GM23248 (cell line): ENCODE results near the gene NOS1. TPM values are rescaled to one million over a fixed set of nuclear protein-coding genes. Genes with fewer than 3 reads are reported as not detected.

Experiments
- DNase-seq: peaks from one replicate; pipeline ENCODE4 v3.0.0-alpha.2; 2015
- H2AFZ ChIP-seq: fragments of 200-600 bp; sonication (generic); 2 replicates; pipeline ENCODE4 v1.6.1; 2016; ENCODE audit warnings: antibody characterized with exemption
- H3F3A ChIP-seq: fragments of 200-600 bp; sonication (generic); 2 replicates; pipeline ENCODE4 v1.6.1; 2016; ENCODE audit warnings: mild to moderate bottlenecking, antibody characterized with exemption, mixed run types; ENCODE audit not compliant: insufficient read depth
- H3K27ac ChIP-seq: fragments of 200-600 bp; sonication (generic); 2 replicates; pipeline ENCODE4 v1.5.1; 2016; ENCODE audit warnings: mild to moderate bottlenecking
- H3K27me3 ChIP-seq: fragments of 200-600 bp; sonication (generic); replicated peaks from 2 replicates; pipeline ENCODE4 v1.6.1; 2016; ENCODE audit warnings: mild to moderate bottlenecking; ENCODE audit not compliant: insufficient read depth
- H3K36me3 ChIP-seq: fragments of 200-600 bp; sonication (generic); 2 replicates; pipeline ENCODE4 v1.6.1; 2016; ENCODE audit warnings: low read depth, mild to moderate bottlenecking
- H3K4me1 ChIP-seq: fragments of 200-600 bp; sonication (generic); 2 replicates; pipeline ENCODE4 v1.6.1; 2016; ENCODE audit warnings: mild to moderate bottlenecking; ENCODE audit not compliant: insufficient read depth
- H3K4me2 ChIP-seq: fragments of 200-600 bp; sonication (generic); one replicate; pipeline ENCODE4 v1.6.1; 2016; ENCODE audit warnings: mild to moderate bottlenecking; ENCODE audit not compliant: unreplicated experiment
- H3K4me3 ChIP-seq: fragments of 200-600 bp; sonication (generic); 2 replicates; pipeline ENCODE4 v1.5.1; 2016; ENCODE audit warnings: mild to moderate bottlenecking
- H3K79me2 ChIP-seq: fragments of 200-600 bp; sonication (generic); 2 replicates; pipeline ENCODE4 v1.6.1; 2016; ENCODE audit warnings: mild to moderate bottlenecking; ENCODE audit not compliant: insufficient read depth
- H3K9ac ChIP-seq: fragments of 200-600 bp; sonication (generic); 2 replicates; pipeline ENCODE4 v1.6.1; 2016; ENCODE audit warnings: mild to moderate bottlenecking
- H3K9me2 ChIP-seq: fragments of 200-600 bp; sonication (generic); 2 replicates; pipeline ENCODE4 v1.6.1; 2016; ENCODE audit warnings: mixed run types, mild to moderate bottlenecking, moderate library complexity; ENCODE audit not compliant: insufficient read depth
- H3K9me3 ChIP-seq: fragments of 200-600 bp; sonication (generic); one replicate; pipeline ENCODE4 v1.6.1; 2017; ENCODE audit warnings: low read depth
- H4K20me1 ChIP-seq: fragments of 200-600 bp; sonication (generic); 2 replicates; pipeline ENCODE4 v1.6.0; 2016; ENCODE audit not compliant: insufficient read depth
- EZH2 ChIP-seq: fragments of 200-600 bp; sonication (generic); IDR thresholded peaks from 2 replicates; pipeline ENCODE4 v1.6.1; 2018; ENCODE audit warnings: antibody characterized with exemption, mild to moderate bottlenecking; ENCODE audit not compliant: insufficient read depth, poor library complexity, severe bottlenecking
- EZH2phosphoT487 ChIP-seq: fragments of 200-600 bp; sonication (generic); IDR thresholded peaks from 2 replicates; pipeline ENCODE4 v1.6.1; 2018; ENCODE audit warnings: antibody characterized with exemption, moderate library complexity, mild to moderate bottlenecking, low read depth; ENCODE audit not compliant: insufficient read depth
- WGBS, 2 experiments: methylation state at CpG; one replicate each; pipeline ENCODE4 v1.1.6; 2015 to 2017; ENCODE audit warnings: low lambda C conversion rate in 2 of 2, low coverage in 1 of 2; ENCODE audit errors: missing lambda C conversion rate in 2 of 2; 5-methylcytosine and 5-hydroxymethylcytosine counted together
- in situ Hi-C: fragments of 300-500 bp; cut with MboI; formaldehyde crosslinking; loops from 2 replicates; pipeline ENCODE4 v1.15.0; 2020
- polyA plus RNA-seq: library from polyadenylated mRNA; unstranded; fragments of >200 nt; fragmentation: Nextera tagmentation; extraction: Ambion mirVana; gene quantifications from 2 replicates; pipeline ENCODE4 v1.2.1, GENCODE V29; 2016
- total RNA-seq: library from RNA; depleted of rRNA; stranded (reverse); fragments of >200 nt; shearing (Covaris generic); gene quantifications from 2 replicates; pipeline ENCODE4 v1.2.3, GENCODE V29; 2014; rRNA removed

NOS1 gene
- total and polyA plus RNA-seq, 2 experiments from 2014 or later: not detected

GRCh38 chr12:117161460-117162166 is 199.8 kb downstream of the NOS1 start:
- Histone ChIP-seq H3K4me1 (no peaks in the 10 kb centered on the region), H3K9ac (no peak overlapping the region), H3K9me2 (no peaks in the 10 kb centered on the region), H3K36me3 (peaks cover 32% of the 10 kb centered on the region; the same call in 1 of the 2 replicates), H3F3A (no peaks in the 10 kb centered on the region), H3K4me3 (no peak overlapping the region), H4K20me1 (no peaks in the 10 kb centered on the region), H3K4me2 (no peak overlapping the region), H3K9me3 (no peaks in the 10 kb centered on the region), H2AFZ (no peak overlapping the region), H3K27ac (no peak overlapping the region), H3K27me3 (no peaks in the 10 kb centered on the region), H3K79me2 (no peaks in the 10 kb centered on the region)
- 72 to 76% methylated on average over 9 to 10 of the region's 10 CpGs for WGBS, 2 experiments
- no peak for DNase-seq
- TF ChIP-seq EZH2phosphoT487: no peak
- TF ChIP-seq EZH2: no peak
- in situ Hi-C loops: no loop called here

DNA sequence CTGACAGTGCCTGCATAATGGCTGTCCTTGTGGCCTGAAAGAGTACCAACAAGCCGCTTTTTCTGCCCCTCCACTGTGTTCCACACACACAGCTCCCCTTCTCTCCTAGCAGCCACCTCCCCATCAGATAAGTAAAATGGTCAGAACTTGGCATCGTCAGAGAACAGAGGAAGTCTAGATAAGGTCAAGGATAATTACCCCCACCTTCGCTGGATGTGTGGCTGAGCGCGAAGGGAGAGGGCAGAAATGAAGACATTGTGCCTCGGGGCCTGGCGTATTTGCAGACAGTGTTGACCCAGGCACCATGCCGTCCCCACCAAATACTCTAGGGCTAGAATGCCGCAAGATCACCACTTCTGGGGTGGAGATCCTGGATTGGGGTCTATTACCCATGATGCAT is 201.8 kb downstream of the NOS1 start:
- Histone ChIP-seq H3K4me3 (no peak overlapping the region), H3K27me3 (no peaks in the 10 kb centered on the region), H3K27ac (no peak overlapping the region), H3K79me2 (no peaks in the 10 kb centered on the region), H3K4me1 (no peaks in the 10 kb centered on the region), H3K9me2 (no peaks in the 10 kb centered on the region), H3F3A (no peaks in the 10 kb centered on the region), H4K20me1 (no peaks in the 10 kb centered on the region), H2AFZ (no peak overlapping the region), H3K36me3 (peaks cover 32% of the 10 kb centered on the region; the same call in 1 of the 2 replicates), H3K9me3 (no peaks in the 10 kb centered on the region), H3K9ac (no peak overlapping the region), H3K4me2 (no peak overlapping the region)
- in situ Hi-C loops: no loop called here
- DNase-seq: no peak
- no peak for TF ChIP-seq EZH2phosphoT487
- no peak for TF ChIP-seq EZH2
- 93 to 97% methylated on average over 9 of the region's 9 CpGs for WGBS, 2 experiments

- H3K36me3 ChIP-seq: peaks cover 29% of the 10 kb centered on the region; the same call in 1 of the 2 replicates
- H4K20me1 ChIP-seq: no peaks in the 10 kb centered on the region
- no peak overlapping the region for H3K4me3 ChIP-seq
- WGBS, 2 experiments: 79 to 83% methylated on average over 7 of the region's 7 CpGs
- H3F3A ChIP-seq: no peaks in the 10 kb centered on the region
- DNase-seq: no peak
- H3K9me3 ChIP-seq: no peaks in the 10 kb centered on the region
- no peaks in the 10 kb centered on the region for H3K9me2 ChIP-seq
- no peak overlapping the region for H3K9ac ChIP-seq
- no peaks in the 10 kb centered on the region for H3K27me3 ChIP-seq
- no peak overlapping the region for H3K4me2 ChIP-seq
- TF ChIP-seq EZH2: no peak
- no peak for TF ChIP-seq EZH2phosphoT487
- no peaks in the 10 kb centered on the region for H3K79me2 ChIP-seq
- H3K27ac ChIP-seq: no peak overlapping the region
- in situ Hi-C loops: no loop called here
- no peaks in the 10 kb centered on the region for H3K4me1 ChIP-seq
- H2AFZ ChIP-seq: no peak overlapping the region
These were observed 202.4 kb downstream of the NOS1 start for GRCh38 chr12:117158911-117159553.

Other genes starting within 250 kb of the NOS1 start
- gene FBXO21, start 171.2 kb downstream of the NOS1 start, total RNA-seq: 29.2 and 43.9 TPM in 2 replicates
- 32.3 and 33.9 TPM in 2 replicates for gene FBXO21, start 171.2 kb downstream of the NOS1 start, polyA plus RNA-seq